Neural cell (in vitro differentiated cells): Measurements from ENCODE around the gene MRPL14. TPM values are rescaled to one million over a fixed set of nuclear protein-coding genes. Genes with fewer than 3 reads are reported as not detected.

Experiments
- H2AFZ ChIP-seq: fragments of 200-600, 300-800 bp; sonication (generic), shearing (Covaris generic); 2 replicates; pipeline ENCODE4 v1.6.0; 2014; ENCODE audit warnings: low read depth, mild to moderate bottlenecking, antibody characterized with exemption, low read length, moderate library complexity
- H3F3A ChIP-seq: fragments of 200-600 bp; shearing (Covaris generic); 2 replicates; pipeline ENCODE4 v1.6.1; 2016; ENCODE audit warnings: mild to moderate bottlenecking, moderate library complexity, mixed read lengths, antibody characterized with exemption, low read length; ENCODE audit not compliant: insufficient read depth, poor library complexity, severe bottlenecking
- H3K27ac ChIP-seq: fragments of 200-600, 300-800 bp; sonication (generic), shearing (Covaris generic); 2 replicates; pipeline ENCODE4 v1.5.1; 2014; ENCODE audit warnings: mild to moderate bottlenecking, low read length, moderate library complexity
- H3K27me3 ChIP-seq: fragments of 300-800, 200-600 bp; sonication (generic), shearing (Covaris generic); 2 replicates; pipeline ENCODE4 v1.6.0; 2014; ENCODE audit warnings: mild to moderate bottlenecking, low read depth, low read length, moderate library complexity; ENCODE audit not compliant: insufficient read depth
- H3K36me3 ChIP-seq: fragments of 300-800, 200-600 bp; sonication (generic), shearing (Covaris generic); 2 replicates; pipeline ENCODE4 v1.5.1; 2014; ENCODE audit warnings: mild to moderate bottlenecking, antibody characterized with exemption, low read length, moderate library complexity; ENCODE audit not compliant: insufficient read depth
- H3K4me2 ChIP-seq: fragments of 300-800, 200-600 bp; sonication (generic), shearing (Covaris generic); 2 replicates; pipeline ENCODE4 v1.6.0; 2014; ENCODE audit warnings: mild to moderate bottlenecking, low read length
- H3K4me3 ChIP-seq: fragments of 300-800, 200-600 bp; sonication (generic), shearing (Covaris generic); 2 replicates; pipeline ENCODE4 v1.5.1; 2014; ENCODE audit warnings: mild to moderate bottlenecking, low read length, moderate library complexity
- H3K79me2 ChIP-seq: fragments of 200-600 bp; shearing (Covaris generic); replicated peaks from 2 replicates; pipeline ENCODE4 v1.6.0; 2014; ENCODE audit warnings: mild to moderate bottlenecking, low read length, moderate library complexity; ENCODE audit not compliant: insufficient read depth
- H3K9ac ChIP-seq: fragments of 300-800, 200-600 bp; sonication (generic), shearing (Covaris generic); 2 replicates; pipeline ENCODE4 v1.6.1; 2016; ENCODE audit warnings: mild to moderate bottlenecking, low read length, mixed read lengths
- H3K9me2 ChIP-seq: fragments of 200-600 bp; shearing (Covaris generic); 2 replicates; pipeline ENCODE4 v1.6.1; 2016; ENCODE audit warnings: mild to moderate bottlenecking, low read length, mixed read lengths; ENCODE audit not compliant: insufficient read depth
- H3K9me3 ChIP-seq: fragments of 200-600, 300-800 bp; sonication (generic), shearing (Covaris generic); 2 replicates; pipeline ENCODE4 v1.6.1; 2016; ENCODE audit warnings: mild to moderate bottlenecking, mixed run types, low read length, moderate library complexity, mixed read lengths
- H4K20me1 ChIP-seq: fragments of 200-600 bp; shearing (Covaris generic); 2 replicates; pipeline ENCODE4 v1.6.1; 2016; ENCODE audit warnings: mild to moderate bottlenecking, mixed run types; ENCODE audit not compliant: insufficient read depth
- CTCF ChIP-seq: fragments of 450-650 bp; IDR thresholded peaks from 2 replicates; pipeline ENCODE4 v1.5.1; 2014; ENCODE audit warnings: antibody characterized with exemption, mild to moderate bottlenecking, moderate library complexity; ENCODE audit not compliant: poor library complexity, severe bottlenecking
- EP300 ChIP-seq: fragments of 450-650 bp; conservative IDR thresholded peaks from 2 replicates; pipeline ENCODE4 v1.6.1; 2014; ENCODE audit warnings: antibody characterized with exemption, mild to moderate bottlenecking, moderate library complexity; ENCODE audit not compliant: poor library complexity, severe bottlenecking
- EZH2 ChIP-seq: fragments of 200-600, 300-800 bp; shearing (Covaris generic), sonication (generic); IDR thresholded peaks from 2 replicates; pipeline ENCODE4 v1.6.1; 2014; ENCODE audit warnings: antibody characterized with exemption, low read length, borderline replicate concordance, mild to moderate bottlenecking; ENCODE audit not compliant: insufficient read depth, poor library complexity, severe bottlenecking
- MXI1 ChIP-seq: fragments of 450-650 bp; conservative IDR thresholded peaks from 2 replicates; pipeline ENCODE4 v1.6.1; 2014; ENCODE audit warnings: antibody characterized with exemption, mild to moderate bottlenecking; ENCODE audit not compliant: poor library complexity, severe bottlenecking
- POLR2AphosphoS5 ChIP-seq: IDR thresholded peaks from 2 replicates; pipeline ENCODE4 v1.6.1; 2012
- RAD21 ChIP-seq: fragments of 450-650 bp; conservative IDR thresholded peaks from 2 replicates; pipeline ENCODE4 v1.6.1; 2014; ENCODE audit warnings: antibody characterized with exemption, mild to moderate bottlenecking, moderate library complexity
- SMC3 ChIP-seq: fragments of 450-650 bp; conservative IDR thresholded peaks from 2 replicates; pipeline ENCODE4 v1.6.1; 2014; ENCODE audit warnings: antibody characterized with exemption, mild to moderate bottlenecking, moderate library complexity; ENCODE audit not compliant: poor library complexity
- TAF1 ChIP-seq: IDR thresholded peaks from 2 replicates; pipeline ENCODE4 v1.6.1; 2012; ENCODE audit warnings: low read depth
- polyA plus RNA-seq: library from polyadenylated mRNA; depleted of rRNA; stranded (reverse); fragments of >200 nt; gene quantifications from 2 replicates; pipeline ENCODE4 v1.2.3, GENCODE V29; 2014
- TF ChIP-seq, protein P1 (sequence below): IDR thresholded peaks from 2 replicates; pipeline ENCODE4 v1.6.1; 2012; ENCODE audit warnings: borderline replicate concordance

MRPL14 gene
- polyA plus RNA-seq, 1 donor from 2014 or later: 66.4 TPM

- H3K27me3 ChIP-seq: no peaks in the 10 kb centered on the region
- H3F3A ChIP-seq: no peaks in the 10 kb centered on the region
- no peaks in the 10 kb centered on the region for H4K20me1 ChIP-seq
- no peak for TF ChIP-seq CTCF
- TF ChIP-seq EZH2: no peak
- no peak for TF ChIP-seq TAF1
- TF ChIP-seq POLR2AphosphoS5: no peak
- TF ChIP-seq RAD21: no peak
- no peak for TF ChIP-seq SMC3
- TF ChIP-seq, protein P1, sequence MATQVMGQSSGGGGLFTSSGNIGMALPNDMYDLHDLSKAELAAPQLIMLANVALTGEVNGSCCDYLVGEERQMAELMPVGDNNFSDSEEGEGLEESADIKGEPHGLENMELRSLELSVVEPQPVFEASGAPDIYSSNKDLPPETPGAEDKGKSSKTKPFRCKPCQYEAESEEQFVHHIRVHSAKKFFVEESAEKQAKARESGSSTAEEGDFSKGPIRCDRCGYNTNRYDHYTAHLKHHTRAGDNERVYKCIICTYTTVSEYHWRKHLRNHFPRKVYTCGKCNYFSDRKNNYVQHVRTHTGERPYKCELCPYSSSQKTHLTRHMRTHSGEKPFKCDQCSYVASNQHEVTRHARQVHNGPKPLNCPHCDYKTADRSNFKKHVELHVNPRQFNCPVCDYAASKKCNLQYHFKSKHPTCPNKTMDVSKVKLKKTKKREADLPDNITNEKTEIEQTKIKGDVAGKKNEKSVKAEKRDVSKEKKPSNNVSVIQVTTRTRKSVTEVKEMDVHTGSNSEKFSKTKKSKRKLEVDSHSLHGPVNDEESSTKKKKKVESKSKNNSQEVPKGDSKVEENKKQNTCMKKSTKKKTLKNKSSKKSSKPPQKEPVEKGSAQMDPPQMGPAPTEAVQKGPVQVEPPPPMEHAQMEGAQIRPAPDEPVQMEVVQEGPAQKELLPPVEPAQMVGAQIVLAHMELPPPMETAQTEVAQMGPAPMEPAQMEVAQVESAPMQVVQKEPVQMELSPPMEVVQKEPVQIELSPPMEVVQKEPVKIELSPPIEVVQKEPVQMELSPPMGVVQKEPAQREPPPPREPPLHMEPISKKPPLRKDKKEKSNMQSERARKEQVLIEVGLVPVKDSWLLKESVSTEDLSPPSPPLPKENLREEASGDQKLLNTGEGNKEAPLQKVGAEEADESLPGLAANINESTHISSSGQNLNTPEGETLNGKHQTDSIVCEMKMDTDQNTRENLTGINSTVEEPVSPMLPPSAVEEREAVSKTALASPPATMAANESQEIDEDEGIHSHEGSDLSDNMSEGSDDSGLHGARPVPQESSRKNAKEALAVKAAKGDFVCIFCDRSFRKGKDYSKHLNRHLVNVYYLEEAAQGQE: no peak
- no peak for TF ChIP-seq MXI1
- TF ChIP-seq EP300: no peak
- H3K9ac ChIP-seq: no peak overlapping the region
- no peaks in the 10 kb centered on the region for H3K79me2 ChIP-seq
- no peak overlapping the region for H3K27ac ChIP-seq
- H3K4me3 ChIP-seq: no peak overlapping the region
- H3K9me3 ChIP-seq: no peaks in the 10 kb centered on the region
- H3K9me2 ChIP-seq: no peaks in the 10 kb centered on the region
- H3K4me2 ChIP-seq: no peak overlapping the region
- no peaks in the 10 kb centered on the region for H3K36me3 ChIP-seq
- no peak overlapping the region for H2AFZ ChIP-seq
These were observed 40.3 kb upstream of the MRPL14 start for GRCh38 chr6:44167567-44167966.

DNA sequence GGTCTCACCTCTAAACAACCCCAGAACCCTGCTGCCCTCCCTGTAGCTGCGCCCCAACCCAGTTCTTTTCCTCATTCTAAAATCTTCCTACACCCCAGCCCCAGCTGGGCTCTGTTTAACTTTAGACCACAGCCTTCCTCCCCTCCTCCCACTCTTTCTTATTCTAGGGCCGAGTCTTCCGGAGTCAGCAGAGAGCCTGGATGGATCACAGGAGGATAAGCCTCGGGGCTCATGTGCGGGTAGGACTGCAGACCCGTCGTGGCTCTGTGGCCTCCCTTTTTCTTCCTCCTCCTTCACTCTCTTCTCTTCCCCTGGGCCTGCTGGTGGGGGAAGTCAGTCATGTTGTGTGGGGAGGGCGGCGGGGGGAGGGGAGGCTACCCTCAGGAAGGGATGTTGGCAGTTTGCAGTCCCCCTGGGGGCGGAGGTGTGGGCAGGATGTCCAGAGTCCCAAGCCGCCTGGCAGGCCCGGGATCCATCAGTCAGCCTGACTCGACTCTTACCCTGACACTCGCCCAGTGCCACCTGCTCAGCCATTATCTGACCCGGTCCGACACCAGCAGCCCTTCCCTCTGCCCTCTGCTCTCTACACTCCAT lies 39.4 kb upstream of the MRPL14 start:
- Histone ChIP-seq H3K27me3 (no peaks in the 10 kb centered on the region), H4K20me1 (no peaks in the 10 kb centered on the region), H3K4me3 (no peak overlapping the region), H3K9me2 (no peaks in the 10 kb centered on the region), H3K27ac (no peak overlapping the region), H3K36me3 (no peaks in the 10 kb centered on the region), H3K9ac (no peak overlapping the region), H2AFZ (no peak overlapping the region), H3F3A (no peaks in the 10 kb centered on the region), H3K9me3 (no peaks in the 10 kb centered on the region), H3K79me2 (no peaks in the 10 kb centered on the region), H3K4me2 (no peak overlapping the region)
- TF ChIP-seq RAD21 (no peak), CTCF (no peak), TAF1 (no peak), POLR2AphosphoS5 (no peak), MXI1 (no peak), EP300 (no peak), SMC3 (no peak), EZH2 (no peak)
- TF ChIP-seq, protein P1: no peak
